HCT116 (cell line): ENCODE measurements around the gene GNG7. TPM values are rescaled to one million over a fixed set of nuclear protein-coding genes. Genes with fewer than 3 reads are reported as not detected.
A peak's percentile ranks its signal among the peaks of the same experiment; 100 is the strongest.

ENCODE experiments used
- ATAC-seq: fragments of 200-7000 bp; cut with Tn5 transposase; 2 replicates; pipeline ENCODE4 v1.9.1; 2020; ENCODE audit warnings: mild to moderate bottlenecking, moderate library complexity
- BruUV-seq: library from RNA; stranded (reverse); fragments of 400-500 nt; replicated peaks from 2 replicates; lab custom pipeline; 2021; lab: Mats Ljungman, UMichigan
- CTCF ChIA-PET: fragments of 300-600 bp; sonication (Branson Sonifier 250); formaldehyde crosslinking; loops from one replicate; lab custom pipeline; 2021; ENCODE audit warnings: antibody characterized with exemption; lab: Charles Lee
- POLR2A ChIA-PET: fragments of 300-600, 350-600 bp; sonication (Branson Sonifier 250); formaldehyde crosslinking; loops from one replicate; lab custom pipeline; 2021; ENCODE audit warnings: antibody characterized with exemption; lab: Charles Lee
- RAD21 ChIA-PET, 2 experiments: fragments of 300-600 bp; sonication (Branson Sonifier 250); formaldehyde crosslinking; loops; one replicate each; lab custom pipeline; 2023; ENCODE audit warnings: low total read pairs in 2 of 2; ENCODE audit not compliant: uncharacterized antibody in 2 of 2, unreplicated experiment in 2 of 2, low non-redundant PET in 1 of 2; lab: Charles Lee
- DNase-seq: peaks from one replicate; pipeline ENCODE4 v3.0.0-alpha.2; 2010; ENCODE audit warnings: low read depth, low spot score
- H2AFZ ChIP-seq: fragments of 200-600 bp; shearing (Covaris generic), sonication (generic); 2 replicates; pipeline ENCODE4 v1.6.1; 2017; ENCODE audit warnings: low read depth, mixed run types, mixed read lengths, antibody characterized with exemption, low read length; ENCODE audit not compliant: poor library complexity, severe bottlenecking
- H3K27ac ChIP-seq: 2 replicates; pipeline ENCODE4 v1.5.1; 2012; ENCODE audit warnings: low read depth, low read length
- H3K27me3 ChIP-seq: fragments of 200-600 bp; sonication (generic); 2 replicates; pipeline ENCODE4 v1.6.1; 2016; ENCODE audit warnings: mixed run types, low read length, mixed read lengths; ENCODE audit not compliant: insufficient read depth
- H3K36me3 ChIP-seq, 2 experiments: fragments of 200-500 bp in 1 of 2; fragments of 200-600 bp in 1 of 2; sonication (Bioruptor generic) in 1 of 2; sonication (generic) in 1 of 2; 2 replicates each; pipeline versions ENCODE4 v1.5.1 to v1.6.1; 2014 to 2016; ENCODE audit warnings: low read length in 2 of 2, inconsistent platforms in 1 of 2, mixed read lengths in 1 of 2, mixed run types in 1 of 2; ENCODE audit not compliant: insufficient read depth in 2 of 2, control insufficient read depth in 1 of 2
- H3K4me1 ChIP-seq, 2 experiments: fragments of 200-600 bp in 1 of 2; sonication (generic) in 1 of 2; 2 replicates each; pipeline versions ENCODE4 v1.5.1 to v1.6.1; 2012 to 2017; ENCODE audit warnings: low read length in 2 of 2, inconsistent platforms in 1 of 2, mild to moderate bottlenecking in 1 of 2, mixed read lengths in 1 of 2, mixed run types in 1 of 2, moderate library complexity in 1 of 2; ENCODE audit not compliant: insufficient read depth in 2 of 2, control insufficient read depth in 1 of 2
- H3K4me2 ChIP-seq: fragments of 200-600 bp; sonication (generic); 2 replicates; pipeline ENCODE4 v1.6.1; 2017; ENCODE audit warnings: mixed run types, low read length, mixed read lengths
- H3K4me3 ChIP-seq, 2 experiments: fragments of 200-600 bp in 1 of 2; sonication (generic) in 1 of 2; replicated peaks in 1 of 2; 2 replicates each; pipeline ENCODE4 v1.5.1; 2011 to 2016; ENCODE audit warnings: low read length in 2 of 2, control low read depth in 1 of 2, low read depth in 1 of 2, mild to moderate bottlenecking in 1 of 2, mixed read lengths in 1 of 2, mixed run types in 1 of 2
- H3K79me2 ChIP-seq: fragments of 200-600 bp; sonication (generic); 2 replicates; pipeline ENCODE4 v1.6.1; 2017; ENCODE audit warnings: mild to moderate bottlenecking, mixed run types, low read length, moderate library complexity, mixed read lengths; ENCODE audit not compliant: insufficient read depth
- H3K9ac ChIP-seq: fragments of 200-600 bp; sonication (generic); 2 replicates; pipeline ENCODE4 v1.6.1; 2016; ENCODE audit warnings: low read length, mixed read lengths
- H3K9me2 ChIP-seq: fragments of 200-600 bp; sonication (generic), shearing (Covaris generic); 2 replicates; pipeline ENCODE4 v1.6.1; 2017; ENCODE audit warnings: mixed run types, mild to moderate bottlenecking, moderate library complexity; ENCODE audit not compliant: insufficient read depth
- H3K9me3 ChIP-seq, 2 experiments: fragments of 200-500 bp in 1 of 2; fragments of 200-600 bp in 1 of 2; sonication (Bioruptor generic) in 1 of 2; sonication (generic) in 1 of 2; 2 replicates each; pipeline ENCODE4 v1.6.1; 2014 to 2017; ENCODE audit warnings: low read length in 2 of 2, mixed read lengths in 2 of 2, inconsistent platforms in 1 of 2, low read depth in 1 of 2, mild to moderate bottlenecking in 1 of 2, mixed run types in 1 of 2, moderate library complexity in 1 of 2; ENCODE audit not compliant: control insufficient read depth in 1 of 2, insufficient read depth in 1 of 2
- H4K20me1 ChIP-seq: fragments of 200-600 bp; sonication (generic), shearing (Covaris generic); 2 replicates; pipeline ENCODE4 v1.6.1; 2017; ENCODE audit warnings: mixed run types, mild to moderate bottlenecking, moderate library complexity; ENCODE audit not compliant: insufficient read depth
- CBX3 ChIP-seq: IDR thresholded peaks from 2 replicates; pipeline ENCODE4 v1.6.1; 2012; ENCODE audit warnings: low read depth
- FOSL1 ChIP-seq: IDR thresholded peaks from 2 replicates; pipeline ENCODE4 v1.6.1; 2012; ENCODE audit warnings: low read depth
- SP1 ChIP-seq: IDR thresholded peaks from 2 replicates; pipeline ENCODE4 v1.6.1; 2012; ENCODE audit warnings: low read depth
- SRF ChIP-seq: IDR thresholded peaks from 2 replicates; pipeline ENCODE4 v1.6.1; 2012; ENCODE audit warnings: low read depth
- ZFX ChIP-seq: fragments of 450-650 bp; IDR thresholded peaks from 2 replicates; pipeline ENCODE4 v1.6.1; 2017
- intact Hi-C: fragments of 100-400 bp; cut with micrococcal nuclease; formaldehyde crosslinking; loops from 2 replicates; pipeline ENCODE4 v1.10.0; 2022
- total RNA-seq: library from RNA; stranded (reverse); gene quantifications from one replicate; pipeline ENCODE4 v1.2.1, GENCODE V29; 2021; ENCODE audit not compliant: unreplicated experiment

GNG7 gene
- total RNA-seq, 1 experiment from 2014 or later = 11.3 TPM

DNA sequence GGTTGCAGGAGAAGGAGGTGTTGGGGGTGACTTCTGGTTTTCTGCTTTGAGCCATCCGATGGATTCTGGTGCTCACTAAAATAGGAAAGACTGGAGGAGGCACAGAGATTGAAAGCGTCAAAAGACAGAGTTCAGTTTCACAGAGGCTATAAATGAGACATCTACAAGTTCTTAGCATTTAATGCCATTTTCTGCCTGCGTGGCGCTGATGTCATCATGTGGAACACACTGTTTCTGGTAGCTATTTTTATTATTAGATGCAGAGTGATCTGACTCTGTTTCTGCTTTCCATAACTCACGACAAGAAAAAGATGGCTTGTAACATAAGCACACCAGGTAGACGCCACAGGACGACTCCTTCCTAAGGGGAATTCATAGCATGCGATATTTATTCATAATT lies 40.6 kb upstream of the GNG7 start:
- RAD21 ChIA-PET = no interaction called here
- no peaks in the 10 kb centered on the region for H3K36me3 ChIP-seq
- H4K20me1 ChIP-seq = no peaks in the 10 kb centered on the region
- H2AFZ ChIP-seq = no peak overlapping the region
- CTCF ChIA-PET = no interaction called here
- peaks cover 8% of the 10 kb centered on the region for H3K27me3 ChIP-seq
- no peaks in the 10 kb centered on the region for H3K9me3 ChIP-seq
- no peak overlapping the region for H3K4me2 ChIP-seq
- H3K79me2 ChIP-seq = peaks cover 13% of the 10 kb centered on the region
- H3K4me1 ChIP-seq = peaks cover 0 to 3% of the 10 kb centered on the region in 2 experiments; a peak in 1 of 4 replicates
- no TSS peak for BruUV-seq
- no peak for ATAC-seq
- TF ChIP-seq SRF = no peak
- TF ChIP-seq, all 23 proteins: peak for 0
- no peaks in the 10 kb centered on the region for H3K9me2 ChIP-seq
- H3K4me3 ChIP-seq = no peak overlapping the region
- POLR2A ChIA-PET = no interaction called here
- no peak overlapping the region for H3K27ac ChIP-seq
- DNase-seq = no peak
- H3K9ac ChIP-seq = no peak overlapping the region
- intact Hi-C loops = no loop called here

DNA sequence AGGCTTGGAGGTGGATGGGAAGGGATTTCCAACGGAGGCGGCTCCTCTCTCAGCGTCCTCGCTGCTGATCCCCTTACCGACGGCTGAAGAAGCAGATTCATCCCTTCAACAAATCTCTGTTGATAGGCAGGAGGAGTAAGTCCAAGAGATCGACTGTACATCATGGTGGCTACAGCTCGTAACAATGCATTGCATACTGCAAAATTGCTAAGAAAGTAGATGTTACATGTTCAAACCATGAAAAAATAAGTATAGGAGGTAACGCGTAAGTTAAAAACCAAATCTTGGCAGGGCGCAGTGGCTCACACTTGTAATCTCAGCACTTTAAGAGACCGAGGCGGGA lies 37.8 kb upstream of the GNG7 start:
- ChIA-PET RAD21 (no interaction called here), POLR2A (no interaction called here), CTCF (no interaction called here)
- DNase-seq (no peak), ATAC-seq (no peak)
- H3K27ac ChIP-seq = no peak overlapping the region
- no TSS peak for BruUV-seq
- intact Hi-C loops = no loop called here
- no peak overlapping the region for H3K9ac ChIP-seq
- TF ChIP-seq FOSL1 = peak; percentile 21; the same call in 1 of the 2 replicates
- TF ChIP-seq ZFX = no peak
- TF ChIP-seq SRF = no peak
- TF ChIP-seq CBX3 = peak; percentile 8; the same call in 1 of the 2 replicates
- no peak for TF ChIP-seq SP1
- H3K79me2 ChIP-seq = peaks cover 21% of the 10 kb centered on the region
- H3K4me1 ChIP-seq = peaks cover 0 to 3% of the 10 kb centered on the region in 2 experiments; a peak in 1 of 4 replicates
- H3K9me3 ChIP-seq = peaks cover 0 to 6% of the 10 kb centered on the region in 2 experiments; a peak in 1 of 4 replicates
- H3K36me3 ChIP-seq = peaks cover 3 to 17% of the 10 kb centered on the region in 2 experiments
- no peak overlapping the region for H2AFZ ChIP-seq
- peak overlapping the region; percentile 6 to 96; a peak in 1 of 4 replicates for H3K4me3 ChIP-seq
- peaks cover 8% of the 10 kb centered on the region for H3K27me3 ChIP-seq
- 0 out of 2 replicates have a peak overlapping the region, but pooled peaks have one; percentile 15 for H3K4me2 ChIP-seq
- H4K20me1 ChIP-seq = no peaks in the 10 kb centered on the region
- H3K9me2 ChIP-seq = no peaks in the 10 kb centered on the region
